ENCODE data around the gene TBC1D22A. TPM values are rescaled to one million over a fixed set of nuclear protein-coding genes. Genes with fewer than 3 reads are reported as not detected.

TBC1D22A gene
- total and polyA plus RNA-seq, 2 donors (not counting 3 experiments of a cell fraction or from before 2014, with no cell fraction given) = 26.1 to 32.4 TPM

DNA sequence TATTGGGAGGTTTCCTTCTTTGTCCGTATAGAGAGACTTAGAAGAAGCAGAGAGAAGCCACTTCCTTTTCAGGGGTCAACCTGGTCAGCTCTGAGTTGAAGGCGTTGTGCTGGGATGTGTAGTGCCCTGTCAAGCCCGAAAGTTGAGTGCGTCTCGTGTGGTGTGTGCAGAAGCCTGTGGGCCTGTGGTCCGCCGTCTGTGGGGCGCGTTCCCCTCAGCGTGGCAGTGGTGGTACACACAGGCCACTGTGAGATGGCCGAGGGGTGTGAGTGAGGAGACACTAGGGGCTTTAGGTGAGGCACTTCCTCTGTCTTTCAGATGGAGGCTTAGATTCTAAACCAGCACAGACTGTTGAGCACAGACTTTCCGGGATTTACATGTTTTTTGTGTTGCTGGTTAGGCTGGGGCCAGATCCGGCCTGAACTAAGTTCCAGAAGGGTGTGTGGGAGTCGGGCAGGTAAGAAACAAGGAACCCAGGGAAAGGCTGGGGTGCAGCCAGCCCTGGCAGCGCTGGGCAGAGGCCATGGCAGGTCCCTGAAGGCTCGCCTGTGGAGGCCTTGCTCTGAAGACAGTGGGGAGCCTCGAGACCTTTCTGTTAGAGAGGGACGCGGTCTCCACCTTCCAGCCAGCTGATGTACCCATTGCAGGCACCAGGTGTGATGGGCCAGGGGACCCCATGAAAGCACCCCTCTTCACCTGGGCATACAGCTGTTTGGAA is 194.2 kb downstream of the TBC1D22A start:
- BruUV-seq (replicated peaks) = no TSS peak
- Histone ChIP-seq H2AFZ (ENCODE audit: low read depth, low read length) (no peak overlapping the region), H3K9me3 (replicated peaks; ENCODE audit: control insufficient read depth, insufficient read depth, low read length) (no peaks in the 10 kb centered on the region), H3K36me3 (ENCODE audit: control insufficient read depth in 2 of 2, extremely low read depth in 1 of 2, insufficient read depth in 2 of 2, low read length in 2 of 2) (no peaks in the 10 kb centered on the region), H3K27ac (ENCODE audit: insufficient read depth, low read depth, low read length) (no peak overlapping the region), H3K4me3 (replicated peaks in 1 of 3; ENCODE audit: insufficient read depth in 1 of 3, low read depth in 1 of 3, low read length in 3 of 3) (no peak overlapping the region), H4K20me1 (replicated peaks; ENCODE audit: control insufficient read depth, extremely low read depth, insufficient read depth, low read length) (no peaks in the 10 kb centered on the region), H3K4me2 (ENCODE audit: insufficient read depth, low read length) (no peak overlapping the region), H3K9me1 (replicated peaks; ENCODE audit: control insufficient read depth, extremely low read depth, insufficient read depth, low read length) (no peaks in the 10 kb centered on the region), H3K4me1 (ENCODE audit: control insufficient read depth, extremely low read depth, insufficient read depth, low read length) (no peaks in the 10 kb centered on the region), H3K79me2 (ENCODE audit: control insufficient read depth, insufficient read depth, low read length) (no peaks in the 10 kb centered on the region), H3K27me3 (ENCODE audit: control insufficient read depth in 2 of 2, insufficient read depth in 2 of 2, low read length in 2 of 2) (no peaks in the 10 kb centered on the region), H3K9ac (replicated peaks; ENCODE audit: extremely low read depth, insufficient read depth, low read length) (no peak overlapping the region)
- FAIRE-seq = no peak
- ChIA-PET POLR2A (no interaction called here), CTCF (interaction anchor here (1.9 kb wide), 1 partner anchor 28 kb away, joined by 6 read pairs; no protein-coding TSS in a partner anchor)
- DNase-seq (ENCODE audit: low read depth, low spot score) = no peak
- TF ChIP-seq EZH2 (IDR thresholded peaks at IDR 0.05; ENCODE audit: borderline replicate concordance, low read depth, low read length, severe bottlenecking) (no peak), POLR2AphosphoS5 (IDR thresholded peaks at IDR 0.05; ENCODE audit: insufficient read depth, low read depth, low read length) (no peak), MAX (IDR thresholded peaks at IDR 0.05; ENCODE audit: insufficient read depth, insufficient read length) (no peak), JUN (IDR thresholded peaks at IDR 0.05; ENCODE audit: borderline replicate concordance, insufficient read depth, insufficient read length, low read depth) (no peak), GATA2 (IDR thresholded peaks at IDR 0.05; ENCODE audit: insufficient read depth, insufficient read length, low read depth, low read length) (no peak), FOS (IDR thresholded peaks at IDR 0.05; ENCODE audit: borderline replicate concordance, insufficient read depth, low read length) (no peak), CTCF (IDR thresholded peaks at IDR 0.05; ENCODE audit: extremely low read depth in 1 of 2, insufficient read depth in 1 of 2, low read depth in 1 of 2, low read length in 2 of 2) (no peak), POLR2A (IDR thresholded peaks at IDR 0.05; ENCODE audit: low read depth, low read length) (no peak), MYC (IDR thresholded peaks at IDR 0.05; ENCODE audit: low read depth, low read length) (no peak)
- intact Hi-C loops (cut with micrococcal nuclease) (no loop called here), dilution Hi-C loops (cut with MboI; ENCODE audit: extremely low pct_ligation_motif_present, low sequenced_read_pairs) (no loop called here)
